IPS-NIHi11 (cell line): ENCODE results near the gene ZGPAT.

ENCODE experiments used
- DNase-seq: peaks from one replicate; pipeline ENCODE4 v3.0.0; 2012; ENCODE audit warnings: mixed read lengths, low spot score

ZGPAT gene

DNA sequence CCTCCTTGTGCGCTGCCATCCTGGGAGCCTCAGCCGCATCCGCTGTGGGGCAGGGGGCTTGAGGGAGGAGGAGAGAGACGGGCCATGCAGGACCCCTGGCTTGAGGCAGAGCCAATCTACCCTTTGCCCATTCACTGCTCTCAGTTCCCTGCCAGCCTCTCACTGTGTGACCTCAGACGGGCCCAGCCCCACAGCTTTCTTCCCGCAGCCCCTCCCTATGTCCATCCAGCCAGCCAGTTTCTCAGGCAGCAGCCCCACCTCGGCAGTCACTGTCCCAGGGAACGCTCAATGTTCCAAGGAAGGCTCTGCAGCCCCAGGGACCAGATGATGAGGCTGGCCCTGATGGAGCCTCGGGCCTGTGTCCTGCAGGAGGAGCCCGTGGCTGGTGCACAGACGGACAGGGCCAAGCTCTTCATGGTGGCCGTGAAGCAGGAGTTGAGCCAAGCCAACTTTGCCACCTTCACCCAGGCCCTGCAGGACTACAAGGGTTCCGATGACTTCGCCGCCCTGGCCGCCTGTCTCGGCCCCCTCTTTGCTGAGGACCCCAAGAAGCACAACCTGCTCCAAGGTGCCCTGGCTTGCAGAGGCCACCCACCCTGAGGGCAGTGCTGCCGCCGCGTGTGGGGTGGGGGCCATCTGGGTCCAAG lies 15.3 kb upstream of the ZGPAT start:
- DNase-seq: no peak

DNA sequence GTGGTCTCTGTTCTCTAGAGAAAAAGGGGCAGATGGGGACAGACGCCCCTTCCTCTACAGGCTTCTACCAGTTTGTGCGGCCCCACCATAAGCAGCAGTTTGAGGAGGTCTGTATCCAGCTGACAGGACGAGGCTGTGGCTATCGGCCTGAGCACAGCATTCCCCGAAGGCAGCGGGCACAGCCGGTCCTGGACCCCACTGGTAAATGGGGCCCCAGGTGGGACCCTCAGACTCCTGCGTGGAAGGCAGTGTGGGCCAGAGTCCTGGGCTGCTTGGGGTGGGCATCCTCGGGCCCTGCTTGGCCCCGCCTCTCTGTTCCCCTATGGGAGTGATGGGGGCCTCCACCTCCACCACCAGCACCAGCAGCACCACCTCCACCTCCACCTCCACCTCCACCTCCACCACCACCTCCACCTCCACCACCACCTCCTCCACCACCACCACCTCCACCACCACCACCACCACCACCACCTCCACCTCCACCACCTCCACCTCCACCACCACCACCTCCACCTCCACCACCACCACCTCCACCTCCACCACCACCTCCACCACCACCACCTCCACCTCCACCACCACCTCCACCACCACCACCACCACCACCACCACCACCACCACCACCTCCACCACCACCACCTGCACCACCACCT lies 14.6 kb upstream of the ZGPAT start:
- DNase-seq: peak; percentile 12

DNA sequence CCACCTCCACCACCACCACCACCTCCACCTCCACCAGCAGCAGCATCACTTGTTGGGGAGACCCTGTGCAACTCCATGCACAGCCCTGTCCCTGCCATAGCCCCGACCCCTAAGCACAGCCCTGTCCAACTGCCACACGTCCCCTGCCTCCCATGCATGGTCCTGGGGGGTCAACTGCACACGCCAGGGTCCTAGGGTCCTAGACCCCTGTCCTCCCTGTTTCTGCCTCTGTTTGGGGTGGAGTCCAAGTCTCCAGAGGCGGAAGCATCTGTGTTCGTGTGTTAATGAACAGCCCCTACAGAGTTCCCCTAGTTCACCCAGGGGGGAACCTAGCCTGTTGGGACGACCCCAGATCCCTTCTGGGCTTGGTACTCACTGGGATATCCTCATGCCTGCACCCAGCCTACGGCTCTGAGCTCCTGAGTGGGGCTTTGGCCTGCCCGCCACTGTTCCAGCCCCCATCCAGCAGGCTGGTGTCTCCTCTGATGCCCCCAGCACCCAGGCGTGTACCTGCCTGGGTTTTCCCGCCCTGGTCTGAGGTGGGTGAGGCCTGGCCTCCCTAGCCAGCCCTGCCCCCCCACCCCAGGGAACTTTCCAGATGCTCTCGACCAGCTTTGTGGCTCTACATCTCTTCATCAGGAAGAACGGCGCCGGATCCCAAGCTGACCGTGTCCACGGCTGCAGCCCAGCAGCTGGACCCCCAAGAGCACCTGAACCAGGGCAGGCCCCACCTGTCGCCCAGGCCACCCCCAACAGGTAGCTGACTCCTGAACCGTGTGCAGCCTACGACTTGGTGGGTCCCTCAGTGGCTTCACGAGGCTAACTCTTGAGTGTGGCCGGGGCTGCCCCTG lies 13.9 kb upstream of the ZGPAT start:
- DNase-seq: peak; percentile 10

DNA sequence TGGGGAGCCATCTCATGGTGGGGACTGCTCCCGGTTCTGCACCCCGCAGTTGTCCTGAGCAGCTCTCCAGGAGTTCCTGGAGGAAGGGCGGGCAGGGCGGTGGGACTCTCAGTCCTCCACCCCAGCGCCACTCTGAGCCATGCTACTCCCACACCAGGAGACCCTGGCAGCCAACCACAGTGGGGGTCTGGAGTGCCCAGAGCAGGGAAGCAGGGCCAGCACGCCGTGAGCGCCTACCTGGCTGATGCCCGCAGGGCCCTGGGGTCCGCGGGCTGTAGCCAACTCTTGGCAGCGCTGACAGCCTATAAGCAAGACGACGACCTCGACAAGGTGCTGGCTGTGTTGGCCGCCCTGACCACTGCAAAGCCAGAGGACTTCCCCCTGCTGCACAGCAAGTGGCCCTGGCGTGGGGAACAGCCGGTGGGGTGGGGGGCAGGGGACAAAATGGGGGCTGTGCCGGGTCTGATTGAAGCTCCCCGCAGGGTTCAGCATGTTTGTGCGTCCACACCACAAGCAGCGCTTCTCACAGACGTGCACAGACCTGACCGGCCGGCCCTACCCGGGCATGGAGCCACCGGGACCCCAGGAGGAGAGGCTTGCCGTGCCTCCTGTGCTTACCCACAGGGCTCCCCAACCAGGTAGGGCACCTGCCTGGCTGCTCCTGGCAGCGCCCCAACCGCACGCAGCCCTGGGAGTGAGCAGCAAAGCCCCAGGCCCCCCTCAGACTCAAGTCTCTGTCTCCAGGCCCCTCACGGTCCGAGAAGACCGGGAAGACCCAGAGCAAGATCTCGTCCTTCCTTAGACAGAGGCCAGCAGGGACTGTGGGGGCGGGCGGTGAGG lies 13.0 kb upstream of the ZGPAT start:
- DNase-seq: peak; percentile 27

DNA sequence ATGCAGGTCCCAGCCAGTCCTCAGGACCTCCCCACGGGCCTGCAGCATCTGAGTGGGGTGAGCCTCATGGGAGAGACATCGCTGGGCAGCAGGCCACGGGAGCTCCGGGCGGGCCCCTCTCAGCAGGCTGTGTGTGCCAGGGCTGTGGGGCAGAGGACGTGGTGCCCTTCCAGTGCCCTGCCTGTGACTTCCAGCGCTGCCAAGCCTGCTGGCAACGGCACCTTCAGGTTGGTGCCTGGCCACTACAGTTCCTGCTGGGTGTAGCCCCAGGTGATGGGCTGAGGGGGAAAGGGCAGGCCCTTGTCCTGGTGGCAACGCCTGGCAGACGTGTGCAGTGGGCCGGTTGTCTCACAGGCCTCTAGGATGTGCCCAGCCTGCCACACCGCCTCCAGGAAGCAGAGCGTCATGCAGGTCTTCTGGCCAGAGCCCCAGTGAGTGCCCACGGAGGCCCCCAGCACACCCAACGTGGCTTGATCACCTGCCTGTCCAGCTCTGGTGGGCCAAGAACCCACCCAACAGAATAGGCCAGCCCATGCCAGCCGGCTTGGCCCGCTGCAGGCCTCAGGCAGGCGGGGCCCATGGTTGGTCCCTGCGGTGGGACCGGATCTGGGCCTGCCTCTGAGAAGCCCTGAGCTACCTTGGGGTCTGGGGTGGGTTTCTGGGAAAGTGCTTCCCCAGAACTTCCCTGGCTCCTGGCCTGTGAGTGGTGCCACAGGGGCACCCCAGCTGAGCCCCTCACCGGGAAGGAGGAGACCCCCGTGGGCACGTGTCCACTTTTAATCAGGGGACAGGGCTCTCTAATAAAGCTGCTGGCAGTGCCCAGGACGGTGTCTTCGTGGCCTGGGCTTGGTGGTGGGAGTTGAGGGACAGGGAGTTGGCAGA lies 12.2 kb upstream of the ZGPAT start:
- DNase-seq: peak; percentile 38

DNA sequence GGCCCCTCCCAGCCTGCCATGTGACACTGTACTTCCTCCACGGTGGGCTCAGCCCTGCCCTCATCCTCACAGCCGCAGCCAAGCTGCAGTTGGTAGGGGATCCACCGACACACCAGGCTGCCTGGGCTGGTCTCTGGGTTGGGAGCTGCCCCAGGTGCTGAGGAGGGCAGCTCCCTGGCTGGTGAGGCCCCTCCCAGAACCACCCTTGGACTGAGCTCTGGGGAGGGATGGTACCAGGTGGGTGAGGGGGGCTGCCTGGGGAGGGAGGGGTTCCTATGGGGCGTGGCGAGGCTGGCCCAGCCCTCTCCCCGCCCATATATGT lies 11.6 kb upstream of the ZGPAT start:
- DNase-seq: peak; percentile 89

DNA sequence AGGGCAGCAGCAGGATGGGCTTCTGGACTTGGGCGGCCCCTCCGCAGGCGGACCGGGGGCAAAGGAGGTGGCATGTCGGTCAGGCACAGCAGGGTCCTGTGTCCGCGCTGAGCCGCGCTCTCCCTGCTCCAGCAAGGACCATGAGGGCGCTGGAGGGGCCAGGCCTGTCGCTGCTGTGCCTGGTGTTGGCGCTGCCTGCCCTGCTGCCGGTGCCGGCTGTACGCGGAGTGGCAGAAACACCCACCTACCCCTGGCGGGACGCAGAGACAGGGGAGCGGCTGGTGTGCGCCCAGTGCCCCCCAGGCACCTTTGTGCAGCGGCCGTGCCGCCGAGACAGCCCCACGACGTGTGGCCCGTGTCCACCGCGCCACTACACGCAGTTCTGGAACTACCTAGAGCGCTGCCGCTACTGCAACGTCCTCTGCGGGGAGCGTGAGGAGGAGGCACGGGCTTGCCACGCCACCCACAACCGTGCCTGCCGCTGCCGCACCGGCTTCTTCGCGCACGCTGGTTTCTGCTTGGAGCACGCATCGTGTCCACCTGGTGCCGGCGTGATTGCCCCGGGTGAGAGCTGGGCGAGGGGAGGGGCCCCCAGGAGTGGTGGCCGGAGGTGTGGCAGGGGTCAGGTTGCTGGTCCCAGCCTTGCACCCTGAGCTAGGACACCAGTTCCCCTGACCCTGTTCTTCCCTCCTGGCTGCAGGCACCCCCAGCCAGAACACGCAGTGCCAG lies 11.0 kb upstream of the ZGPAT start, which contains the start of gene TNFRSF6B:
Gene TNFRSF6B (plus strand): TSS at position 25 of the 729 bp plus-strand sequence. CDS start 116 bp downstream, at position 141.
- DNase-seq: peak; percentile 57

DNA sequence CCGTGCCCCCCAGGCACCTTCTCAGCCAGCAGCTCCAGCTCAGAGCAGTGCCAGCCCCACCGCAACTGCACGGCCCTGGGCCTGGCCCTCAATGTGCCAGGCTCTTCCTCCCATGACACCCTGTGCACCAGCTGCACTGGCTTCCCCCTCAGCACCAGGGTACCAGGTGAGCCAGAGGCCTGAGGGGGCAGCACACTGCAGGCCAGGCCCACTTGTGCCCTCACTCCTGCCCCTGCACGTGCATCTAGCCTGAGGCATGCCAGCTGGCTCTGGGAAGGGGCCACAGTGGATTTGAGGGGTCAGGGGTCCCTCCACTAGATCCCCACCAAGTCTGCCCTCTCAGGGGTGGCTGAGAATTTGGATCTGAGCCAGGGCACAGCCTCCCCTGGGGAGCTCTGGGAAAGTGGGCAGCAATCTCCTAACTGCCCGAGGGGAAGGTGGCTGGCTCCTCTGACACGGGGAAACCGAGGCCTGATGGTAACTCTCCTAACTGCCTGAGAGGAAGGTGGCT lies 10.4 kb upstream of the ZGPAT start:
- DNase-seq: peak; percentile 50

DNA sequence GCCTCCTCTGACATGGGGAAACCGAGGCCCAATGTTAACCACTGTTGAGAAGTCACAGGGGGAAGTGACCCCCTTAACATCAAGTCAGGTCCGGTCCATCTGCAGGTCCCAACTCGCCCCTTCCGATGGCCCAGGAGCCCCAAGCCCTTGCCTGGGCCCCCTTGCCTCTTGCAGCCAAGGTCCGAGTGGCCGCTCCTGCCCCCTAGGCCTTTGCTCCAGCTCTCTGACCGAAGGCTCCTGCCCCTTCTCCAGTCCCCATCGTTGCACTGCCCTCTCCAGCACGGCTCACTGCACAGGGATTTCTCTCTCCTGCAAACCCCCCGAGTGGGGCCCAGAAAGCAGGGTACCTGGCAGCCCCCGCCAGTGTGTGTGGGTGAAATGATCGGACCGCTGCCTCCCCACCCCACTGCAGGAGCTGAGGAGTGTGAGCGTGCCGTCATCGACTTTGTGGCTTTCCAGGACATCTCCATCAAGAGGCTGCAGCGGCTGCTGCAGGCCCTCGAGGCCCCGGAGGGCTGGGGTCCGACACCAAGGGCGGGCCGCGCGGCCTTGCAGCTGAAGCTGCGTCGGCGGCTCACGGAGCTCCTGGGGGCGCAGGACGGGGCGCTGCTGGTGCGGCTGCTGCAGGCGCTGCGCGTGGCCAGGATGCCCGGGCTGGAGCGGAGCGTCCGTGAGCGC lies 9.8 kb upstream of the ZGPAT start:
- DNase-seq: peak; percentile 55

DNA sequence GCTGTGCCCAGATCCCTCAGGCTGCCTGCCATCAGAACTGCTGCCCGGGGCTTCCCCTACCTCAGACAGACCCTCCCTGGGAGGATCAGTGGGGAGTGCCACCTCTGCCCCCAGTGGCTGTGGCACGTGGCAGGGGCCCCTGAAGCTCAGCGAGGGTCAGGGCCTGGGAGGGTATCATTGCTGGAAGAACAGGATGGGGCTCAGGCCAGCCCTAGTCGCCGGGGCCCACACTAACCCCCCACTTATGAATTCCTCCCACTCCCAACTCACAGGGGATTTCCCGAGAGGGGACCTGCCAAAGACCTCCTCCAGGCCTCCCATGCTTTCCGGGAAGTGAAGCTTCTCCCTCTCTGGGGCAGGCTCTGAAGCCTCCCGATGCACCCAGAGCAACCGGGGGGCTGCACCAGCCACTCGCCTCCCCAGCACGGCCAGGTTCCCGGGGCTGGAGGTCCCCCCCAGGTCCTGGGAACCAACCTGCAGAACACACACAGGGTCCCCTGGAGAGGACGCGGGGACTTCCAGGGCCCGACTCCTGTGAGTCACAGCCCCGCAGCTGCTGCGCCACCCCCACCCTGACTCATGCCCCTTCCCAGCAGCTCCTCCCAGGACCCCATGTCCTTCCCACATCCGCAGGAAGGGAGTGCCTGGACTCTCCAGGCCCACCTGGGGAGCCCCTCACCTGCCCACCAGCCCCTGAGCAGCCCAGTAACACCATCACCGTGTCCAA lies 8.9 kb upstream of the ZGPAT start:
- peak; percentile 38 for DNase-seq

DNA sequence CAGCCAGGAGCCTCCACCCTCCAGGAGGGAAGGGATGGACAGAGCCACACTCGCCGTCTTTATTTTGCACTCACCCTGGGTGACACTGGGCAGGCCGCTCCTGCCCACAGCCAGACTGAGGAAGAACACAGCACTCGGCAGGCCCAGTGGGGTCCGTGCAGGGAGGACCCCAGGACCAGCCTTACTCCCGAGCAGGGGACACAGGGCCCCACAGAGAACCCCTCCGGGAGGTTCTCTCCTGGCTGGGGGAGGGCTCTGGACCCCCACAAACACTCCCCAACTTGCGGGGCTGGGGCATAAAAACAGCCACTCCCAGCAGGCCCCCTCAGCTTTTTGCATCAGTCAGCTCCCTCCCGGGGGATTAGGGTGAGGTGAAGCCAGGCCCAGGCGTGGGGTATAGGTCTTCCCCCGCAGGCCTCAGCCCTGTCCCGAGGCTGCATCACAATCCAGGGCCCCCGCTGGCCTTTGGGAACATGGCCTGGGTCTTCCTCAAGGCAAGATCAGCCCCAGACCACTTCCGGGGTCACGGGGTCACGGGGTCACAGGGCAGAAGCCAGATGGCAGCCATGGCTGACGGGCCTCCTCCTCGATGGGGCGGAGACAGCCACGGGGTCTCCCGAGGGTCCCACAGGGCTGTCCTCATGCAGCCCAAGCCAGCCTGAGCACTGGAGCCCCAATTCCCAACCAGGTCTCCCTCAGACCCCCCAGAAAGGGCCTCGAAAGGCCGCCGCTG lies 8.2 kb upstream of the ZGPAT start:
- peak; percentile 21 for DNase-seq

DNA sequence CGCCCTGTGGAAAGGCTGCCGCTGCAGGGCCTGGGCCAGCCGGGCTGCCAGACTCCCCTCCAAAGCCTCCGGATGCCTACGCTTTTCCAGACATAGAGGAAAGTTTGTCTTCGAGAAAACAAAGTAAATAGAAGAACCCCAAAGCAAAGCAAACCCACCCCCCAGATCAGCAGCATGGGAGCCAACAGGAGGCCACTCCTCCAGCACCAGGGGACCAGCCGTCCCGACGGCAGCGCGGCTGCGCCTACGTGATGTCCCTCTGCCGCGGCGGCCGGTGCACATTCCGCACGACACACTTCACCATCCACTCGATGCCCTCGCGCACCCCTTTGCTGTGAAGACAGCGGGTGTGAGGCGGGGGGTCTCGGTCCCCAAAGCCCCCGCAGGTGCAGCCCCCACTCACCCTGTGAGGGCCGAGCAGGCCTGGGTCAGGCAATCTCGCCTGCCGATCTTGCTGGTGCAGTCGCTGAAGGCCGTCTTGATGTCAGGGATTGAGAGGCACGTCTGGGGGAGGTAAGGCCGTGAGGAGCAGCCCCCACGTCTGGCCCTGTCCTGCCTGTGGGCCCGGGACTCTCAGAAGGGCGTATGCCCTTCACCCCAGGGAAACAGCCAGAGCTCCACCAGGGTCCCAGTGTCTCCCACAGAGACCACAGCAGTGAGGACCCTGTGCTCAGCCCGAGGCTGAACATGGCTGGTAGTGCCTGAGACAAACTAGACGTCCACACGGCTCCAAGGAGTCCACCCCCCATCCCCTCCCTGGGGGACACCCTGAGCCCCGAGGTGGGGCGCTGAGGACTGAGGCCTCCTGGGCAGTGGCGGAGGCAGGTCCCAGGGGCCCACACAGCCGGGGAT lies 7.4 kb upstream of the ZGPAT start:
- no peak for DNase-seq

DNA sequence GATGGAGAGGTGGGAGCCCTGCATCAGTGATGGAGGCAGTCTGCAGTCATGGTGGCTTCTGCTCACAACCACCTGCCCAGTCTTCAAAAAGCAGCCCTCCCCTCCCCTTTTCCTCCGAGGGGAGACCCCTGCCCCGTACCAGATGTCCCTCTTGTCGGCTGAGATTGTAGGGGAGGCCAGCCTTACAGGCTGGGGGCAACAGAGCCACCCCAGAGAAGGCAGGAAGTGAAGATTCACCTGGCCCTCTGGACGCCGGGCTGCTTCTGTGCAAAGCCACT lies 6.8 kb upstream of the ZGPAT start:
- DNase-seq: no peak

DNA sequence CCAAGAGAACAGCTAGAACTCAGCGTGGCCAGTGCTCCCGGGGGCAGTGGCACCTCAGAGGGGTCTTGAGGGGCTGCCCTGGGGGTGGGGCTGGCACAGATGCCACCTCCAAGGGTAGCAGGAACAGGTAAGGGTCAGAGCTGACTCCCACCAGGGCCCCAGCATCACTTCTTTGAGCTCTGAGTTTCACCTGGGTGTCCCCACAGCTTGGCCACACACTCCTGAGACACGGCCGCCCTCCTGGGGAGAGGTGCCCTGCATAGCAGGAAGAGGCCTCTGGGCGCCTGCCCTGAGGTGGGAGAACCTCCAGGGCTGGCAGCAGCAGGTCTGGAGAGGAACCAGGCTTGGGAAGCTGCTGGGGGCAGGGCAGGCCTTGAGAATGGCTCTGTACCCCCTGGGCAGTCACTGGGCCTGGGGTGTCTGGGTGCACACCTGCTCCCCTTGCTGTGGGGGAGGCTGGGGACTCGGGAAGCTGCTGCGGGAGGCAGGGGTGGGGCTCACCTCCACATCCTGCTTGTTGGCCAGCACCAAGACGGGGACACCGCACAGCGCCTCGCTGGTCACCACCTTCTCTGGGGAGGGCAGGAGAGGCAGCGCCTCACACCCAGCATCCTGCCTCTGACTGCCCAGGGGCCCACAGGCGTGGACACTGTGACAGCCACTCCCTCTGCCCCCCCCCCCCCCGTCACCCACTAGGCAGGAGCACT lies 6.4 kb upstream of the ZGPAT start:
- DNase-seq: peak; percentile 2

DNA sequence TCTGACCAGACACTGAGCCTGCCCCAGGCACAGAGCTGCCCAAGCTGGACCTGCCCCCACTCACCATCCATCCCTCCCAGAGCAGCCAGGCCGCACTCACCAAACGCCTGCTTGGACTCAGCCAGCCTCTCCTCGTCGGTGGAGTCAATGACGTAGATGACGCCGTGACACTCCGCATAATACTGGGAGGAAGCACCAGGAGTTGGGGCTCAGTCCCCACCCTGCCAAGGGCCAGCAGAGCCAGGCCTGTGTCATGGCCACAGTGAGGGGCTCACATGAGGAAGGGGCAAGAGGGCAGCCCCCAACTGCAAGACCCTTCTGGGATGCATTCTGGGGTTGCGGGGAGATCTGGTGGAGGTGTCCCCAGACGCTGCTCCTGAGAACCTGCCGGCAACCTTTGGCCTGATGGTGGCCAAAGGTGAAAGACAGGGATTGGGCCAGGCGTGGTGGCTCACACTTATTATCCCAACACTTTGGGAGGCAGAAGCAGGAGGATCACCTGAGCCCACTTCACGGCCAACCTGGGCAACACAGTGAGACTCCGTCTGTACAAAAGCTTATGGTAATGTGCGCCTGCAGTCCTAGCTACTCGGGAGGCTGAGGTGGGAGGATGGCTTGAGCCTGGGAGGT lies 5.7 kb upstream of the ZGPAT start:
- peak; percentile 2 for DNase-seq

DNA sequence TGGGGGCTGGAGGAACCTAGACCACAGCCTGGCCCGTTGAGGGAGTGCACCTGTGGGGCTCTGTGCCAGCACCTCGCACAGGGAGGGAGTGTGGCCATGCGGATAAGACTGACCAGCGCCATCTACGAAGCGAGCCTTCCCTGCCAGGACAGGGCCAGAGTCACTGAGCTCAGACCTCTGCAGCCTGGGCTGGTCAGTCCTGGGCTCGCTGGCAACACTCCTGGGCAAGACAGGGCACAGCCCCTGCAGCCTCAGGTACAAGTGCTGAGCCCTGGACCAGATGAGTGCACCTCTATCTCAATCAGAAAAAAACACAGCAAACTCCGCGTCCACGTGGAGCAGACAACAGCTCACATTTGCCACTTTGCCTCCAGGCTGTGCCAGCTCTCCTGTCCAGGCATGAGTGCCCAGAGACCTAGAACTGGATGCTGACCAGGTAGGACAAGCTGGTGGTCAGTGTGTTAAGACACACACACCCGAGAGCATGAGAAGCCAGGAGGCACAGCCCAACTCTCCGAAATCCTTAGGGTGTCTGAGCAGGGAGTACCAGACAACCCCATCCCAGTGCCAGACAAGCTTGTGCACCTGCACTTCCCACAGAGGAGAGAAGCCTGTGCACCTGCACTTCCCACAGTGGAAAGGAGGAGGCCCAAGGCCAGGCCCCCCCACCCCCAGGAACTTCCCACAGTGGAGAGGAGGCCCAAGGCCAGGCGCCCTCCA lies 4.9 kb upstream of the ZGPAT start:
- peak; percentile 3 for DNase-seq
